H1 (cell line): ENCODE measurements around the gene NUBP1.

ENCODE experiments used
- CTCF ChIP-seq, 3 experiments: IDR thresholded peaks; 1 replicate in 2 of 3; 2 replicates in 1 of 3; pipeline versions ENCODE4 v1.5.1 to v1.6.1; 2011; ENCODE audit warnings: low read length in 3 of 3, mild to moderate bottlenecking in 3 of 3, inconsistent platforms in 2 of 3, low read depth in 1 of 3, moderate library complexity in 1 of 3; ENCODE audit not compliant: insufficient read depth in 1 of 3; ENCODE audit errors: control extremely low read depth in 1 of 3
- GABPA ChIP-seq: IDR thresholded peaks from 2 replicates; pipeline ENCODE4 v1.6.1; 2011; ENCODE audit warnings: mild to moderate bottlenecking, low read length, moderate library complexity, borderline replicate concordance; ENCODE audit not compliant: insufficient read depth
- POLR2AphosphoS5 ChIP-seq: IDR thresholded peaks from 2 replicates; pipeline ENCODE4 v1.6.1; 2011; ENCODE audit warnings: low read depth, low read length

GRCh38 chr16:10806698-10807097, 63.1 kb downstream of the NUBP1 start:
- no peak for TF ChIP-seq CTCF (IDR thresholded peaks at IDR 0.05; ENCODE audit: control extremely low read depth in 1 of 3, insufficient read depth in 1 of 3, low read depth in 1 of 3, low read length in 3 of 3)
- no peak for TF ChIP-seq POLR2AphosphoS5
- TF ChIP-seq GABPA = no peak
